Transverse colon (tissue), 4 donors: ENCODE measurements around the gene DCP2. TPM values are rescaled to one million over a fixed set of nuclear protein-coding genes. Genes with fewer than 3 reads are reported as not detected.

Experiments used
- DNase-seq: peaks from one replicate; pipeline ENCODE4 v3.0.0-alpha.2; 2019
- H3K27ac ChIP-seq, 4 donors: fragments of 200-600 bp; sonication (generic); 2 replicates each; pipeline ENCODE4 v1.5.1; 2016 to 2018; ENCODE audit warnings: inconsistent platforms in 4 of 4
- H3K27me3 ChIP-seq: fragments of 200-600 bp; sonication (generic); 2 replicates; pipeline ENCODE4 v1.5.1; 2017; ENCODE audit warnings: inconsistent platforms
- H3K36me3 ChIP-seq, 4 donors: fragments of 200-600 bp; sonication (generic); 2 replicates each; pipeline ENCODE4 v1.5.1; 2017 to 2019; ENCODE audit warnings: inconsistent platforms in 4 of 4
- H3K4me1 ChIP-seq, 4 donors: fragments of 200-600 bp; sonication (generic); 2 replicates each; pipeline ENCODE4 v1.5.1; 2017 to 2020; ENCODE audit warnings: inconsistent platforms in 4 of 4
- H3K4me3 ChIP-seq, 4 donors: fragments of 200-600 bp; sonication (generic); 1 replicate in 1 of 4; 2 replicates in 3 of 4; pipeline versions ENCODE4 v1.5.1 to v1.6.1; 2017 to 2019; ENCODE audit warnings: inconsistent platforms in 4 of 4
- H3K9me3 ChIP-seq, 2 donors: fragments of 200-600 bp; sonication (generic); 2 replicates each; pipeline ENCODE4 v1.5.1; 2017 to 2019; ENCODE audit warnings: inconsistent platforms in 2 of 2
- CTCF ChIP-seq, 5 experiments: fragments of 200-600 bp in 3 of 5; fragments of 450-650 bp in 2 of 5; sonication (generic) in 3 of 5; IDR thresholded peaks; 1 replicate in 2 of 5; 2 replicates in 3 of 5; pipeline ENCODE4 v1.5.1; 2016 to 2017; ENCODE audit warnings: antibody characterized with exemption in 5 of 5, inconsistent platforms in 3 of 5, mild to moderate bottlenecking in 2 of 5, moderate library complexity in 1 of 5
- EP300 ChIP-seq: sonication (generic); formaldehyde crosslinking; IDR thresholded peaks from one replicate; pipeline ENCODE4 v1.6.1; 2017; ENCODE audit warnings: antibody characterized with exemption, low read depth
- POLR2A ChIP-seq: fragments of 450-650 bp; IDR thresholded peaks from one replicate; pipeline ENCODE4 v1.6.1; 2016; ENCODE audit warnings: antibody characterized with exemption, mild to moderate bottlenecking, moderate library complexity
- POLR2AphosphoS5 ChIP-seq, 3 donors: sonication (generic); formaldehyde crosslinking; IDR thresholded peaks; one replicate each; pipeline ENCODE4 v1.6.1; 2016; ENCODE audit warnings: antibody characterized with exemption in 3 of 3
- WGBS, 2 donors: methylation state at CpG; one replicate each; pipeline ENCODE4 v1.1.5; 2018; ENCODE audit warnings: low coverage in 1 of 2; 5-methylcytosine and 5-hydroxymethylcytosine counted together
- in situ Hi-C, 4 donors: fragments of 200-750 bp; cut with MboI; loops; one replicate each; pipeline versions ENCODE4 v1.15.0 to v1.15.1; 2017; ENCODE audit warnings: low sequenced_read_pairs in 3 of 4, low pct_ligation_motif_present in 1 of 4, low pct_unique_long_range_greater_than_20kb in 1 of 4
- intact Hi-C: fragments of 100-400 bp; cut with DNase I; formaldehyde crosslinking; loops from one replicate; pipeline ENCODE4 v1.15.1; 2023; ENCODE audit warnings: low total_unique reads
- total RNA-seq, 4 donors: library from RNA; depleted of rRNA; stranded (reverse); fragments of >200 nt; gene quantifications; one replicate each; pipeline ENCODE4 v1.1.0, GENCODE V29; 2016

DCP2 gene
- total RNA-seq, 4 donors from 2014 or later: 11.6 to 27.8 (median 20.7) TPM

- no peaks in the 10 kb centered on the region for H3K36me3 ChIP-seq
- no peak overlapping the region for H3K4me3 ChIP-seq
- H3K9me3 ChIP-seq: no peaks in the 10 kb centered on the region
- H3K27me3 ChIP-seq: no peaks in the 10 kb centered on the region
- intact Hi-C loops (no loop called here), in situ Hi-C loops (loop anchor here in 3 of 4 donors (25.0 kb wide), 2 partner anchors 533 to 633 kb away; partner anchors contain the start of gene YTHDC2 (in 3 of the 3))
- H3K4me1 ChIP-seq: peaks cover 5 to 25% (median 15%) of the 10 kb centered on the region in 4 donors
- no peak for TF ChIP-seq EP300
- TF ChIP-seq POLR2AphosphoS5 (IDR thresholded peaks at IDR 0.05): no peak
- no peak for TF ChIP-seq CTCF (IDR thresholded peaks at IDR 0.05)
- no peak for TF ChIP-seq POLR2A
- DNase-seq: no peak
- 61 to 73% methylated on average over 3 of the region's 3 CpGs for WGBS, 2 donors
- no peak overlapping the region for H3K27ac ChIP-seq
Measured at GRCh38 chr5:112979723-112980122, 3.1 kb downstream of the DCP2 start.

DNA sequence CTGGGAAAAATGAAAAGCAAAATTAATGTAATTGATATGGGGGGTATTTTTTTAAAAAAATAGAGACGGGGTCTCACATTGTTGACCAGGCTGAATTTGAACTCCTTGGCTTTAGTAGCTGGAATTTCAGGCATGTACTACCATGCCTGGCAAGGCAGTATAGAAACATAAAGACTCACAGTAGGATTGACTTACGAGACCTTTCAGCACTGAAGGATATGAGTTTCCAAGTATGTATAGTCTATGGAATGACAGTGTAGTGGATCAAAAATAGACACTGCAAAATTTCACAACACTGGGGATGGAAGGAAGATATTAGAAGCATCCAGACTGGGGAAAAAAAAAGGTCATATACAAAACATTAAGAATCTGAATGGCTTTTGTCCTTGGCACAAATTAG is 6.8 kb downstream of the DCP2 start:
- Histone ChIP-seq H3K4me1 (peaks cover 0 to 14% (median 7%) of the 10 kb centered on the region in 4 donors), H3K4me3 (no peak overlapping the region), H3K27ac (no peak overlapping the region), H3K36me3 (no peaks in the 10 kb centered on the region), H3K9me3 (no peaks in the 10 kb centered on the region), H3K27me3 (no peaks in the 10 kb centered on the region)
- no peak for DNase-seq
- no peak for TF ChIP-seq POLR2A
- TF ChIP-seq EP300: no peak
- no peak for TF ChIP-seq CTCF (IDR thresholded peaks at IDR 0.05)
- no peak for TF ChIP-seq POLR2AphosphoS5 (IDR thresholded peaks at IDR 0.05)
- intact Hi-C loops: no loop called here
- WGBS, 2 donors: 92 to 97% methylated on average over 2 of the region's 2 CpGs
- in situ Hi-C loops: loop anchor here in 3 of 4 donors (25.0 kb wide), 2 partner anchors 529 to 629 kb away; partner anchors contain the start of gene YTHDC2 (in 3 of the 3)

- H3K9me3 ChIP-seq: no peaks in the 10 kb centered on the region
- no peak overlapping the region for H3K27ac ChIP-seq
- H3K4me3 ChIP-seq: no peak overlapping the region
- 96 to 100% methylated on average over 4 of the region's 4 CpGs for WGBS, 2 donors
- DNase-seq: no peak
- TF ChIP-seq POLR2AphosphoS5 (IDR thresholded peaks at IDR 0.05) (no peak), EP300 (no peak), CTCF (IDR thresholded peaks at IDR 0.05) (no peak), POLR2A (no peak)
- H3K36me3 ChIP-seq: no peaks in the 10 kb centered on the region
- no peaks in the 10 kb centered on the region for H3K27me3 ChIP-seq
- intact Hi-C loops: no loop called here
- in situ Hi-C loops: loop anchor here in 3 of 4 donors (25.0 kb wide), 2 partner anchors 526 to 626 kb away; partner anchors contain the start of gene YTHDC2 (in 3 of the 3)
- no peaks in the 10 kb centered on the region for H3K4me1 ChIP-seq
Measured at GRCh38 chr5:112986224-112986623, 9.6 kb downstream of the DCP2 start.

DNA sequence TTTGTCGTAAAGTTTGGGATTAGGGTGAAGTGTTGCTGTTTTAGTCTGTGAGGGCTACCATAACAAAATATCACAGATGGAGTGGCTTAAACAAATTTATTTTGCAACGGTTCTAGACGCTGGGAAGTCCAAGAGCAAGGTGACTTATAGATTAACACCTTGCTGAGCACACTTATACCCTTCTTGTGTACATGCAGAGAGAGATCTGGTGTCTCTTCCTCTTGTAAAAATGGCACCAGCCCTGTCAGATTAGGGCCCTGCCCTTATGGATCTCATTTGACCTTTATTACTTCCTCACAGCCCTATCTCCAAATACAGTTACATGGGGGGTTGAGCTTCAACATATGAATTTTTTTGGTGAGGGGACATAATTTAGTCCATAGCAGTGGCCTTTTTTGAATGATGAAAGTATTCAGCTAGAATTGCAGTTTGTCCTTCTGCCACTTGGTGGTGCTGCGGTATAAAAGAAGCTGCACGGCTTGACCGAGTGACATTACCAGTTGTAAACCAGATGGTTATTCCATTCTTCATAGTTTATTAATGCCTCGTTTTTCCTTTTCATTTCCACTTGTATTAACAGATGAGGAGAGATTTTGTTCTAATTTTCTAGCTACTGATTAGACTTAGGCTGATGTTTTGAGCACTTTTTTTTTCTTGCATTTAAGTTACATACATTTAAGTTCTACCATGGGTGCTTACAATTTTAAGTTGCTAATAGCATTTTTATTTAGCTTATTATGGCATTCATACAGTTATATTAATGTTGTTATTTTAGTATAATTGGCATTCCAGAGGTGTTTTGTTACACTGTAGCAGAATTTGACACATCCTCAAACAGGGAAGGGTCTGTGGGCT is 19.4 kb downstream of the DCP2 start:
- H3K27me3 ChIP-seq: no peaks in the 10 kb centered on the region
- intact Hi-C loops: loop anchor here (5.0 to 10.0 kb wide), 2 partner anchors 516 to 609 kb away; partner anchors contain the start of gene YTHDC2
- H3K9me3 ChIP-seq: no peaks in the 10 kb centered on the region
- H3K36me3 ChIP-seq: peaks cover 0 to 13% (median 2%) of the 10 kb centered on the region in 4 donors
- no peak overlapping the region for H3K4me3 ChIP-seq
- H3K27ac ChIP-seq: no peak overlapping the region
- peak; percentile 73 for DNase-seq
- in situ Hi-C loops: loop anchor here (10.0 to 25.0 kb wide), 3 partner anchors 509 to 616 kb away; partner anchors contain the start of gene YTHDC2 (in 3 of the 4)
- 19 to 21% methylated on average over 7 of the region's 7 CpGs for WGBS, 2 donors
- TF ChIP-seq EP300 (no peak), CTCF (IDR thresholded peaks at IDR 0.05) (peak; percentile 72 to 94 (median 87)), POLR2AphosphoS5 (IDR thresholded peaks at IDR 0.05) (no peak), POLR2A (no peak)
- peaks cover 0 to 6% (median 2%) of the 10 kb centered on the region in 4 donors for H3K4me1 ChIP-seq
